Esophagus squamous epithelium (tissue), 5 donors: ENCODE measurements around the gene CHRFAM7A. TPM values are rescaled to one million over a fixed set of nuclear protein-coding genes. Genes with fewer than 3 reads are reported as not detected.
"Not testable (repeated sequence)": the region's sequence is repeated elsewhere in the genome, so short reads cannot be mapped to it uniquely, and the experiment has no call there.

ENCODE experiments used
- DNase-seq: peaks from one replicate; lab custom pipeline; 2025; lab: John Stamatoyannopoulos, UW
- H3K27ac ChIP-seq, 4 donors: fragments of 200-600 bp; sonication (generic); one replicate each; pipeline ENCODE4 v1.5.1; 2016 to 2019; ENCODE audit warnings: mild to moderate bottlenecking in 1 of 4
- H3K27me3 ChIP-seq, 4 donors: fragments of 200-600 bp; sonication (generic); 1 replicate in 3 of 4; 2 replicates in 1 of 4; pipeline versions ENCODE4 v1.5.1 to v1.6.0; 2017 to 2021; ENCODE audit warnings: antibody characterized with exemption in 1 of 4
- H3K36me3 ChIP-seq, 3 donors: fragments of 200-600 bp; sonication (generic); one replicate each; pipeline ENCODE4 v1.5.1; 2016 to 2019
- H3K4me1 ChIP-seq, 3 donors: fragments of 200-600 bp; sonication (generic); one replicate each; pipeline ENCODE4 v1.5.1; 2017 to 2019
- H3K4me3 ChIP-seq, 4 donors: fragments of 200-600 bp; sonication (generic); 1 replicate in 3 of 4; 2 replicates in 1 of 4; pipeline ENCODE4 v1.5.1; 2016 to 2019; ENCODE audit warnings: mild to moderate bottlenecking in 2 of 4, moderate library complexity in 1 of 4
- H3K9me3 ChIP-seq, 3 donors: fragments of 200-600 bp; sonication (generic); one replicate each; pipeline ENCODE4 v1.5.1; 2016 to 2019
- WGBS, 2 donors: methylation state at CpG; one replicate each; pipeline ENCODE4 v1.1.5; 2018; 5-methylcytosine and 5-hydroxymethylcytosine counted together
- intact Hi-C: fragments of 100-400 bp; cut with DNase I; formaldehyde crosslinking; loops from one replicate; pipeline ENCODE4 v1.15.0; 2022
- total RNA-seq, 4 donors: library from RNA; depleted of rRNA; stranded (reverse); fragments of >200 nt; gene quantifications; one replicate each; pipeline ENCODE4 v1.1.0, GENCODE V29; 2016
- donor health status: DM: yes; HTN: yes; CAD: no.

CHRFAM7A gene
- total RNA-seq, 4 donors from 2014 or later: 0.13 to 1.8 (median 0.19) TPM; not detected in 1

DNA sequence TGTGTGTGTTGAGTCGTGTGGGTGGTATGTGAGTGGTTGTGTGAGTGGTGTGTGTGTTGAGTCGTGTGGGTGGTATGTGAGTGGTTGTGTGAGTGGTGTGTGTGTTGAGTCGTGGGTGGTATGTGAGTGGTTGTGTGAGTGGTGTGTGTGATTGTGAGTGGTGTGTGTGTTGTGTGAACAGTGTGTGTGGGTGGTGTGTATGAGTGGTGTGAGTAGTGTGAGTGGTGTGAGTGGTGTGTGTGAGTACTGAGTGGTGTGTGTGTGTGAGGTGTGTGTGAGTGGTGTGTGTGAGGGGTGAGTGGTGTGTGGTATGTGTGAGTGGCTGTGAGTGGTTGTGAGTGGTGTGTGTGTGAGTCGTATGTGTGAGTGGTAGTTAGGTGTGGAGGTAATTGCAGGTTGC lies 17.5 kb downstream of the CHRFAM7A start:
- H3K4me3 ChIP-seq, H3K4me1 ChIP-seq, H3K36me3 ChIP-seq, H3K9me3 ChIP-seq, H3K27me3 ChIP-seq, DNase-seq, H3K27ac ChIP-seq, intact Hi-C loops: not testable (repeated sequence)
- WGBS, 2 donors: 51 to 52% methylated on average over 3 to 4 of the region's 4 CpGs

DNA sequence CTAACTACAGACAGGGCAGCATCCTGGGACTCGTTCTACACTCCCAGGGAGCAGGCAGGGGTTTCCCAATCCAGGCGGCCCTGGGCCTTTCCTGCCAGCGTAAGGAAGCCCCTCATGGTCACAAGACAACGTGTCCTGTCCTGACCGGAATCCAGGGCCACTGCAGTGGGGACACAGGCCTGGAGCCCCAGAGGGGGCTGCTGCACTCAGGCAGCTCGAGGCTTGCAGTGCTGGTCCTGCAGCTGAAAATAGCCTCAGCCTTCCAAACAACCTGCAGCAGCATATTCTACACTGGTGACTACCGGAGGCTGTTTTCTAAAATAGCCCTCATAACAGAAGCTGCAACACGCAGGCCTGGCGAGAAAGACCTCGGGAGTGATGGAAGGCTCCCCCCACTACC lies 18.5 kb downstream of the CHRFAM7A start:
- H3K27me3 ChIP-seq, H3K4me1 ChIP-seq, H3K36me3 ChIP-seq, H3K9me3 ChIP-seq, DNase-seq, H3K27ac ChIP-seq, intact Hi-C loops, H3K4me3 ChIP-seq: not testable (repeated sequence)
- WGBS, 2 donors: no CpG with 5 or more reads among the region's 10 CpGs

DNA sequence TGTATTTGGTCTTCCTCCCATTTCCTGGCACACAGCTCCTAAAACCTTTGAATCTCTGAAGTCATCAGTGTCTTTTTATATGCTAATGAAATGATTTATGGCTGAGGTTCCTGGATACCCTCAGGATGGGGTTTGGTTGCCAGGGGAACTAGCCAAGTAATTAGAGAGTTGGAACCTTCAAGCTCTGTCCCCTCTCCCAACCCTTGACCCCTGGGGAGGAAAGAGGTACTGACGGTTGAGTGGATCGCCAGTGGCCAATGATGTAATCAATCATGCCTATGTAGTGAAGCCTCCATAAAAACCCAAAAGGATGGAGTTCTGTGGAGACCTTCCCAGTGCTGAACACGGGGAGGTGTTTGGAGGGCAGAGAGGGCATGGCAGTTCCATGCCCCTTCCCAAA lies 25.1 kb downstream of the CHRFAM7A start:
- H3K36me3 ChIP-seq, DNase-seq, H3K9me3 ChIP-seq, H3K27ac ChIP-seq, H3K4me3 ChIP-seq, H3K4me1 ChIP-seq, intact Hi-C loops, H3K27me3 ChIP-seq: not testable (repeated sequence)
- no CpG with 5 or more reads among the region's 3 CpGs for WGBS, 2 donors

DNA sequence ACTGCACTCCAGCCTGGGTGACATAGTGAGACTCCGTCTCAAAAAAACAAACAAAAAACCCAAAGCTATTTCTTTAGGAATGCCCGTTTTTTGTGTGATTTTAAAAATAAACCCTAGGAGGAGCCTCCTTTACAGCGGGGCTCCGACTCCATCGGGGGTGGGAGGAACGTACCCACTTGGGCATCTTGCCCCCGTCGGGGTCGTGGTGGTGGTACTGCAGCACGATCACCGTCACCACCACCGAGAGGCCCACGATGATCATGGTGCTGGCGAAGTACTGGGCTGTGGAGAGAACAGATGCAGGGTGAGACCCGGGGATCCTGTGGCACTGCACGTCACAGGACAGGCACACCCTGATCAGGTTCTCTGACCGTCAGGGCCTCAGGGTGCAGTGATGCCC lies 26.1 kb downstream of the CHRFAM7A start:
- H3K27ac ChIP-seq, H3K36me3 ChIP-seq, H3K4me1 ChIP-seq, H3K4me3 ChIP-seq, H3K27me3 ChIP-seq, intact Hi-C loops, H3K9me3 ChIP-seq, DNase-seq: not testable (repeated sequence)
- WGBS, 2 donors: 78 to 90% methylated on average over 8 to 11 of the region's 17 CpGs

DNA sequence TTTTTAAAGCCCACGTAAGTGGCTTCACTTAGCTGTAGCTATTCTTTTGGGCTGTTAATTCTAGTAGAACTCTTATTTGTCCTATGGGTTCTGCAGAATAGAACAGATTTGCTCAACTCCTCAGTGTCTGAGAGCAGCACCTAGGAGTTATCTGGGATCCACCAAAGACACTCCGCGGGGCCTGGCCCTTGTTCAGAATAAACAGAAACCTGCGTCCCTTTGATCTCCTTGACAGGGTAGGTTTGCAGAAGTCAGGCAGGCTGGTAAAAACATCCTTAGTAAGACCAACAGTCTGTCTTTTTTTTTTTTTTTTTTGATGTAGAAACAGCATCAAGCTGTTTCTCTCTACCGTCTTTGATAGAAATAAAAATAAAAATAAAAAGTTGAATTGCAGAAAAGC lies 31.9 kb downstream of the CHRFAM7A start:
- H3K27ac ChIP-seq, H3K9me3 ChIP-seq, H3K4me1 ChIP-seq, intact Hi-C loops, H3K4me3 ChIP-seq, DNase-seq, H3K27me3 ChIP-seq, H3K36me3 ChIP-seq: not testable (repeated sequence)
- WGBS, 2 donors: 40% methylated on average over 1 of the region's 5 CpGs; no CpG with 5 or more reads in 1 of the 2 donors

DNA sequence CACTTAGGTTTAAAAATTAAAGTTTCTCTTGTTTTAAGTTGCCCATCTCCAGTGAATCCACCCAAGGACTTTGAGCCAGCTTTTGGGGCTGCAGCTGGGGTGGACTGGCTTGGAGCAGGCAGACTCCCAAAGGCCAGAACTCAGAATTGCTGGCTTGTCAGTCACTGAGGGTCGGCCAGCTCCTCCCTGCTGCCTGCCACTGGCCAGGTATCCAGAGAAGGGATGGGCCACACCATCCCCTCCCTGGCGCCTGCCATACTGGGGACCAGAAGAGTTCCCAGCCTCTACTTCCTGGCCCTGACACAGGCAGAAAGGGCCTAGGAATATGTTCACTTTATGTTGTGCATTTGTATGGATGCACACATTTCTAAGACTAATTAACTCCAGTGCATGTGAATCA lies 32.4 kb downstream of the CHRFAM7A start:
- intact Hi-C loops, H3K9me3 ChIP-seq, H3K4me1 ChIP-seq, H3K36me3 ChIP-seq, H3K4me3 ChIP-seq, H3K27ac ChIP-seq, DNase-seq, H3K27me3 ChIP-seq: not testable (repeated sequence)
- WGBS, 2 donors: no CpG with 5 or more reads among the region's 2 CpGs

DNA sequence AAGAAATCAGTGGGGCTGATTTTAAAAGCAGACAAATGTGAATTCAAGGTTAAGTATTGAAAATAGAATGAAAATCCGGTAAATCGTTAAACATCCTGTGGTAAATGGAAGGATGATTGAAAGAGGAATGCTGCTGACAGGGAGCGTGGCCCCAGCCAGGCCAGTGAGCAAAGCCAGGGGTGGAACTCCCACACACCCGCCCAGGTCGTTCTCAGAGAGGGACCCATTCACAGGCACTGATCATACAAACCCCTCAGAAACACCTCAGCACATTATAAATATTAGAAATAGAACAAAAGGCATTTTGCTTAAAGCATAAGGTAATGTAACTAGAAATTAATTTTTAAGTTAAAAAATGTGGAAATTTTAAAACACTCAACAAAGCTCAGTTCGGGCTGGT lies 38.3 kb downstream of the CHRFAM7A start:
- H3K4me3 ChIP-seq, intact Hi-C loops, H3K27ac ChIP-seq, H3K9me3 ChIP-seq, H3K4me1 ChIP-seq, H3K27me3 ChIP-seq, DNase-seq, H3K36me3 ChIP-seq: not testable (repeated sequence)
- WGBS, 2 donors: 53% methylated on average over 4 to 5 of the region's 6 CpGs

DNA sequence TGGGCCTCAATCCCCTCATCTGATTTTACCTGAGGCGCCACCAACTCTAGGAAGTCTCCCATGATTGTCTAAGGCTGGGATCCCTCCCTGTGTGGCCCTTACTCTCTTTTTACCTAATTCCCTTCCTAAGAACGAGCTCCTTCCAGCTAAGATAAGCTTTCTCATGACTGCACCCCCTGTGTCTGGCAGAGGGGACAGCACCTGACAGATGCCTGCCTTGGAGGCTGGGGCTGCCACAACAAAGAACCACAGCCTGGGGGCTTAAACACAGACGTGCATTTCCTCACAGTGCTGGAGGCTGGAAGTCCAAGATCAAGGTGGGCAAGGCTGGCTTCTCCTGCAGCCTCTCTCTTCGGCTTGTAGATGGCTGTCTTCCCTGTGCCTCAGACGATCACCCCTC lies 43.5 kb downstream of the CHRFAM7A start:
- H3K27me3 ChIP-seq, H3K4me1 ChIP-seq, intact Hi-C loops, H3K9me3 ChIP-seq, DNase-seq, H3K36me3 ChIP-seq, H3K27ac ChIP-seq, H3K4me3 ChIP-seq: not testable (repeated sequence)
- WGBS, 2 donors: no CpG with 5 or more reads among the region's 5 CpGs

DNA sequence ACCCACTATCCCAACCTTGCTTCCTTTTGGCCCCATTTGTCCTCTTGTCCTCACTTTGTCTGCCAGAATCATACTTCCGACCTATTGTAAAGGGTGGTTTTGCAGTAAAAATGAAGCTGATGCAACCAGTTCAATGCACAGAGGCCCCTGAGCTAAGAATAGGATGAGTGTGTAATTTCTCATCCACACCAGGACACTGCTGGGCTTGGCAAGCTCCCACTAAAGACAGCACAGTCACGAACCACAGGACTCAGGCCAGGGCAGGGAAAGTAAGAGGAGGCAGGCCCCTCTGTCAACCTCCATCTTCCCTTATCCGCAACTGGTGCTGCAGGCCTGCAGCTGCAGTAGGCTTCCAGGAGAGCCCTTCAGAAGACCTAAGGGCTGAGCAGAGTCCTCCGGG lies 56.8 kb downstream of the CHRFAM7A start:
- no CpG with 5 or more reads among the region's 4 CpGs for WGBS, 2 donors
- DNase-seq, H3K27ac ChIP-seq, intact Hi-C loops, H3K27me3 ChIP-seq, H3K36me3 ChIP-seq, H3K4me1 ChIP-seq, H3K9me3 ChIP-seq, H3K4me3 ChIP-seq: not testable (repeated sequence)

DNA sequence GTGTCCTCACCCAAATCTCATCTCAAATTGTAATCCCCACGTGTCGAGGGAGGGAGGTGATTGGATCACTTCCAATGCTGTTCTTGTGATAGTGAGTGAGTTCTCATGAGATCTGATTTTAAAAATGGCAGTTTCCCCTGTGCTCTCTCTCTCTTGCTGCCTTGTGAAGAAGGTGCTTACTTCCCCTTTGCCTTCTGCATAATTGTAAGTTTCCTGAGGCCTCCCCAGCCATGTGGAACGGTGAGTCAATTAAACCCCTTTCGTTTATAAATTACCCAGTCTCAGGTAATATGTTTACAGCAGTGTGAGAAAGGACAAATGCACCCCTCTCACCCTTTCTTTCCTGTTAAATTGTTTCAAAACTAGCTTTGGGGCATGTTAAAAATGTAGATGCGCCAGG lies 59.2 kb downstream of the CHRFAM7A start:
- 47% methylated on average over 2 of the region's 5 CpGs; no CpG with 5 or more reads in 1 of the 2 donors for WGBS, 2 donors

DNA sequence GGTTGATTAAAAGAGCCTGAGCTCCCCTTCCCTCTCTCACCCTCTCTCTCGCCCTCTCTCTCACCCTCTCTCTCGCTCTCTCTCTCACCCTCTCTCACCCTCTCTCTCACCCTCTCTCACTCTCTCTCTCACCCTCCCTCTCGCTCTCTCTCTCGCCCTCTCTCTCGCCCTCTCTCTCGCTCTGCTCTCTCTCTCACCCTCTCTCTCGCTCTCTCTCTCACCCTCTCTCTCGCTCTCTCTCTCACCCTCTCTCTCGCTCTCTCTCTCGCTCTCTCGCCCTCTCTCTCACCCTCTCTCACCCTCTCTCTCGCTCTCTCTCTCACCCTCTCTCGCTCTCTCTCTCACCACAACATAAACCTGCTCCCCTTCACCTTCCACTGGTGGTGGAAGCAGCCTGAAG lies 67.2 kb downstream of the CHRFAM7A start:
- H3K27me3 ChIP-seq, H3K4me1 ChIP-seq, H3K9me3 ChIP-seq, H3K27ac ChIP-seq, DNase-seq, H3K4me3 ChIP-seq, intact Hi-C loops, H3K36me3 ChIP-seq: not testable (repeated sequence)
- WGBS, 2 donors: 64 to 72% methylated on average over 12 to 13 of the region's 13 CpGs

More for the DNA sequence above, 59.2 kb downstream of the CHRFAM7A start:
- H3K36me3 ChIP-seq, H3K4me1 ChIP-seq, DNase-seq, H3K27me3 ChIP-seq, H3K9me3 ChIP-seq, H3K4me3 ChIP-seq, intact Hi-C loops, H3K27ac ChIP-seq: not testable (repeated sequence)

DNA sequence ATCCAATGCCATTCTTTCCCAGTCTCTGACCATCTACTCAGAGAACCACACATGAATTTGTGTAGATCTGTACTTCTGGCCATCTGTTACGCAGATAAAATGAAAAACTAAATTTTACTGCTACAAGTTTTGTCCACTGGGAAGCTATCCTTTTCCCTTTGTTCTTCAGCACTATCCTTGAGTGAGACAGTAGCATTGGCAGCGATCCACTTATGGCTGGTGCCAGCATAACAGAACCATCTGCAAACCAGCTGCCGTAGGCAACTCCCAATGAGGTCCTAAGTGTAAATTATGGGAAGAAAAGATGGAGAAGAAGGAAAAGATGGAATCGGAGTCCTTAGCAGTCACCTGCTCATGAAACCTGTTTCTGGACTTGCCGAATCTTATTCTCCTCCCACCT lies 72.3 kb downstream of the CHRFAM7A start:
- H3K9me3 ChIP-seq, DNase-seq, H3K36me3 ChIP-seq, H3K4me1 ChIP-seq, H3K27ac ChIP-seq, H3K4me3 ChIP-seq, H3K27me3 ChIP-seq, intact Hi-C loops: not testable (repeated sequence)
- no CpG with 5 or more reads among the region's 5 CpGs for WGBS, 2 donors

DNA sequence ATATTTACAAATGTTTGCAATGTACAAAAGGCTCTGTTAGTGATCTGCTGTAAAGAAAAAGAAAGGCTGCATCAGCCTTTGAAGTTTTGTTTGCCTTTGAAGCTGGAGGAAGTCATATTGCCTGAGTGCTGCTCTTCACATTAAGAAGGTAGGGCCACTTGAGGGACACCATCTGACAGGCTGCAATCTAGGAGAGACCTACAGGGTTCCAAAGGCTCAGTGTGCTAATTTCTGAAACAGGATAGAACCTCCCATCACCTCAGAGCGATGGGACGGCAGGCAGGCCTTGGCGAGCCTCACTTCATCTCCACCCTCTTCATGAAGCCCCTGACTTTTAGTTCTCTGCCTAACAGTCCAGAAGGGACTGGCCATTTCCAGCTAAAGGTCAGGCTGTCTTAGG lies 77.6 kb downstream of the CHRFAM7A start:
- H3K9me3 ChIP-seq, intact Hi-C loops, H3K27me3 ChIP-seq, H3K27ac ChIP-seq, H3K36me3 ChIP-seq, H3K4me1 ChIP-seq, DNase-seq, H3K4me3 ChIP-seq: not testable (repeated sequence)
- no CpG with 5 or more reads among the region's 3 CpGs for WGBS, 2 donors

DNA sequence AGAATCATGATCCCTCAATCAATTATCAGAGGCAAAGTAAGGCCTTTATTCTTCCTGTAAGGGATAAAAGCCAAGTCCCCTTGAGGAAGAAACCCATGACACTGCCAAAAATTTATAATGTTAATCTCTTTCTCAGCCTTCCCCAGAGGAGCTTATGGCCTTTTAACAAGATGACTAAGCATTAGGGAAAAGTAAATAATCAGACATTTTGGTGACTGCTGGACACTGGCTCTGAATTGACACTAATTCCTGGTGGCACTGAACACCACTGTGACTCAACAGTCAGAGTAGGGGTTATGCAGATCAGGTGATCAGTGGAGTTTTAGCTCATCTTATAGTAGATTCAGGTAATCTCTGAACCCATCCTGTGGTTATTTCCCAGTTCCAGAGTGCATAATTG lies 82.8 kb downstream of the CHRFAM7A start:
- intact Hi-C loops, H3K36me3 ChIP-seq, H3K9me3 ChIP-seq, H3K4me1 ChIP-seq, DNase-seq, H3K27ac ChIP-seq, H3K27me3 ChIP-seq, H3K4me3 ChIP-seq: not testable (repeated sequence)
